Nucleus accumbens (tissue), 56 donors: ENCODE measurements around the gene STX16.

Experiments
- DNase-seq, 56 donors: peaks; one replicate each; lab custom pipeline; 2025; lab: John Stamatoyannopoulos, UW

STX16 gene

GRCh38 chr20:58706975-58707681 is 56.0 kb downstream of the STX16 start:
- DNase-seq, result no peak

DNA sequence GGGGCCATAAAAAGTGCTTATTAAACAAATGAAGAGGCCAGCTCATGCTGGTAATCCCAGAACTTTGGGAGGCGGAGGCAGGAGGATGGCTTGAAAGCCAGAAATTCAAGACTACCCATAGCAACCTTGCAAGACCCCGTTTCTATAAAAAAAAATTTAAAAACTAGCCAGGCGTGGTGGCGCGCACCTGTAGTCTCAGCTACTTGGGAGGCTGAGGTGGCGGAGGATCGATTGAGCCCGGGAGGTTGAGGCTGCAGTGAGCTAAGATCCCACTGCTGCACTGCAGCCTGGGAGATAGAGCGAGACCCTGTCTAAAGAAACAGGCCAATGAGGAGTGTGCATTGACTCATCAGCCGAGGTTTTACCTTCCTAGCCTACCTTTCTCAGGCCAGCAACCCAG is 56.7 kb downstream of the STX16 start:
- no peak for DNase-seq

DNA sequence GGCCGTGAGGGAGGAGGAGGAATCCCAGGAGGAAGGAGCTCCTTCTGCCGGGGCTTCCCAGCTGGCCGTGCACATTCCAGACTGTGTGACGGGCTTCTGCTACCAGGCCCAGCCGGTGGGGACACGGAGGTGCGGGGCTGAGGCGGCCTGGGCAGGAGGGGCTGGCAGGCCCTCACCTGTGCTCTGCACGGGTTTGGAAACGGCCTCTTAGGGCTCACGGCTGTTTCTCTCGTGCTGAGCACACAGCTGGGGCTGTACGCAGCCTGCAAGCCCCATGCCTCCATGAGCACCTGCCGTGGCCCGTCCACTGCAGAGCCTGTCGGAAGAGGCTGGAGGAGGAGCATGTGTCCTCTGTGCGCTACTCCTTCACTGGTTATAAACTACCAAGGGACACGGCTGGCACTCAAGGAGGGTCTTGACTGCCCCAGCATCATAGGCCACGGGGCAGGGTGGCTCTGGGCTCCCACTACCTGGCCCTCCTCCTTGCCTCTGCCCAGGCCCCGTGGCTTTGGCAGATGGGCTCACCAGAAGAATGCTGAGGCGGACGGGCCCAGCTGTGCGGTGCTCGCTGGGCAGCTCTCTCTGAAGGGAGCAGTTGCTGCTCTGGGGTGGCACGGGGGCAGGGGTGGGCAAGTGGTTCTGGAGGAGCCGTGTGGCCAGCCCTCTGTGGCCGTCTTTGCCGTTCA is 57.3 kb downstream of the STX16 start:
- DNase-seq, result no peak

DNA sequence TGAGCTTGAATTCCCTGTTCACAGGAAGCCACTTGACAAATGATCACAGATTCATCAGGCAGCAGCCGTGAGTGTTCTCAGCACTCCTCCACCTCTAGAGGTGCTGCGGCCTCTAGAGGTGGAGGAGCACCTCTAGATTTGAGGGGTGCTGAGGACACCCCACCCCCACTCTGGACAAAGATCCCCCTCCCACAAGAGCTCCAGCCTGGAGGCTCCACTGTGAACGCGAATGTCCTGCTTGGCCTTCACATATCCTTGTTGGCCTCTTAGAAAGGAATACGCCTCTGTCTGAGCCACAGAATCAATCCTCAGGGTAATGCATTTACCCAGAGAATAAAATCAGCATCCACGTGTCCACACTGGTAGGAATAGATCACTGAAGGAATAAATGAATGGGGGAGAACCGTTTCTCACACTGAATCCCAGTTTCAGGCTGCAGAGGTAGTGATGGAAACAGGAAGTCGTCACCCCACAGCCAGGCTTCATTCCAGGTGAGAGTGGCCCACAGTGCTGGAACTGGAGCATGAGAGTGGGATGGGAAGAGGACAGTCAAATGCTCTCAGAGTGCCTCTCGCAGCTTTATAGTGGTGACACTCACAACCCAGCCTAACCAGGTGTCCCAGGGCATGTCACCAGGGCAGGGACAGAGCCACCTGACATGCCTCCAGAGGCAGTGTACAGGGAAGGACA is 58.1 kb downstream of the STX16 start:
- no peak for DNase-seq

DNA sequence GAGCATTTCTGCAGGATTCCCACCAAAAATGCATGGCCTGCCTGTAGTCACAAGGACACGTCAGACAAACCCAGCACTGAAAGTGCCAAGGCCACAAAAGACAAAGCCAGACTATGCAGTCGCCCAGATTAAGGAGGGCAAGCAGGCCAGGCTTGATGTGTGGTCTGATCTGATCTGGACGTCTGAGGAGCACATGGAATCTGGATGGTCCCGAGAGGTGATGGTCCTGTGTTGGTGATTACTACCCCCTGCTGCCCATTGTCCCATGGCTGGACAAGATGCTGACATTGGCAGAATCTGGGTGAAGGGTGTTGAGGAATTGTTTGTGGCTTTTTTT is 58.6 kb downstream of the STX16 start:
- no peak for DNase-seq

DNA sequence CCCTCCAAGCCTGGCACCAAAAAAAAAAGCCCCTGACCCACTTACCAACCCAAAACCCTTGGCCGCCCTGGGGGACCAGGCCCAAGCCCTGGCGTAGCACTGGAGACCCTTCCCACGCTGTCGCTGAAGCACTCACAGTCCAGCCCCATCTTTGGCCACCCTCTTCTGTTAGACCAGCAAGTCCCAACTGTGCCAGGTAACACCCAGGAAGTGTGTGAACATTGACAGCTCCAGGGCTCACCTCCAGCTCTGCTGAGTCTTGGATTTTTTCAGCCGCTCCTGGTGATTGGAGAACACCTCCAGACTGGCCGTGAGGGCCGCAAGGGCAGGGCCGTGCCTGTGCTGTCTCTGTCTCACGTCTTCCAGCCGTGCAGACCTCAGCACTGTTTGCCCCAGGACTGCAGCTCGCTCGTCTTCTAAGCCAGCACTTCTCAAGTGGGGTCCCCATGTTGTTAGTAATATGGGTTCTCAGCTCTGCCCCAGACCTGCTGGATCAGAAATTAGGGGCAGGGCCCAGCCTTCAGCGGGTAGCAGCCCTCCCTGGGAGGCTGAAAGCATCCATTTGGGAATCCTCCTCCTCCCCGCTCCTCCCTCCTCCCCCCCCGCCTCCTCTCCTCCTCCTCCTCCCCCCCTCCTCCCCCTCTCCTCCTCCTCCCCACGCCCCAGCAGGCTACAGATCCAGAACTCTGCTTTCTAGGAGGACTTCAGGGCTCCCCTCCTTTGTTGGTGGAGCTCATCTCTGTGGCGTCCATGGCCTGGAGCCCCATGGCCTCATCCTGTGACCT is 59.6 kb downstream of the STX16 start:
- no peak for DNase-seq

GRCh38 chr20:58711266-58712051 is 60.4 kb downstream of the STX16 start:
- no peak for DNase-seq

DNA sequence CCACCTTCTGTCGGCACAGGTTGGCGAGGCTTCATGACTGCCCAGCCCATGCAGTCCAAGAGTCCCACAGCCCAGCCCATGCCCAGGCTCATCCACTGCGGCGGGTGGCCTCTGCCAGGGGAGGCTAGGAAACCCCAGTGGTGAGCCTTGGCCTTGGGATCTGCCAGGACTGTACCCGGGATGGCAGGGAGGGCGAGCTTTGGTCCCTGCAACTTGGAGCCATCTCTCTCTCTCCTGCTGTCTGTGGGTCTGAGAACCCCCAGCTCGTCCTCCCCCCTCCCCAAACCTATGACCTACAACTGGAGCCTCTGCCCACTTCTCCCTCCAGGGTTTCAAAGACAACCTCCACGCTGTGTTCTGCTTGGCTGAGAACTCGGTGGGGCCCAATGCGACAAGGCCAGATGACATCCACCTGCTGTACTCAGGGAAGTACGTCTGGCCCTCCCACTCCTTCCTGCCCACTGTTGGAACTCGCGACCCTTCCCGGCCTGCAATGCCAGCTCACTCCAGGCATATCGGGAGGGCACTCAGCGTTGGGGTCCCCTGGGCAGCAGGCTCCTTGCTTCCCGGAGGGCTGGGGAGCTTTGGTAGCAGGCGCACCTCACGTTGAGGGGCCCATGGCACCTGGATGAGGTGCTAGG is 61.2 kb downstream of the STX16 start:
- DNase-seq, result no peak

DNA sequence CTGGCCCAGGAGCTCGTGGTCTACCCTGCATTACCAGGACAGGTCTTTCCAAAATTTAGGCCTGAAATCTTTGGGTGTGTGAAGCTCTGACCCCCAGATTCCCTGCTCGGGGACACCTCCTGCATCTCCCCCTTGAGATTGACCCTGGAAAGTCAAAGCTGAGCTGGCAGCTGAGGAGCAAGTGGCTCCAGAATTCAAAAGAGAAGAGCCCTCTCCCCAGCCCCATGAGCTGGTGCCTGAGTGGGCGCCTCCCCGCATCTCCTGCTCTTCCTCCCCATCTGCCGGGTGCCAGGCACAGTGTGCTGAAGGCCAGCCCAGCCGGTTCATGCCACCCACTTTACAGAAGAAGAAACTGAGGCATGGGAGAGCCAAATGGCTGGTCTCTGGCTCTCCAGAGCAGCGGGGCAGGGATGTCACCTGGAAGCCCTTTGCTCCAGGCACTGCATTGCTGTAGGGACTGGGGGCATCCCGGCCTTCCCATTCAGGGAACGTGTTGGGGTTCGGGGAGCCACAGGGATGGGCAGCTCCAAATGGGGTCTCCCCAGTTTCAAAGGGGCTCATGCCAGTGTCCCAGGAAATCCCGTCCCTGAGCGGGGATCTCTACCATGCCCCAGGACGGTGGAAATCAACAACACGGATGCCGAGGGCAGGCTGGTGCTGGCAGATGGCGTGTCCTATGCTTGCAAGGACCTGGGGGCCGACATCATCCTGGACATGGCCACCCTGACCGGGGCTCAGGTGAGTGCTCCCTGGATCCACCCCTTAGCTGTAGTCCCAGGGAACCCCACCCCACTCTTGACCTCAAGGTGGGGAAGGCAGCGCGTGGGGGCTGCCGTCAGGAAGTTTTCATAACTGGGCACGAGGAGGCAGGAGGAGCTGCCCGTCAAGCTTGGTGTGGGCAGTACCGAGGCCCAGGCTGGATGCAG is 62.0 kb downstream of the STX16 start:
- no peak for DNase-seq

- no peak for DNase-seq
Observed at GRCh38 chr20:58713801-58714339, 62.8 kb downstream of the STX16 start.

GRCh38 chr20:58714340-58714922 is 63.3 kb downstream of the STX16 start:
- DNase-seq, result no peak

DNA sequence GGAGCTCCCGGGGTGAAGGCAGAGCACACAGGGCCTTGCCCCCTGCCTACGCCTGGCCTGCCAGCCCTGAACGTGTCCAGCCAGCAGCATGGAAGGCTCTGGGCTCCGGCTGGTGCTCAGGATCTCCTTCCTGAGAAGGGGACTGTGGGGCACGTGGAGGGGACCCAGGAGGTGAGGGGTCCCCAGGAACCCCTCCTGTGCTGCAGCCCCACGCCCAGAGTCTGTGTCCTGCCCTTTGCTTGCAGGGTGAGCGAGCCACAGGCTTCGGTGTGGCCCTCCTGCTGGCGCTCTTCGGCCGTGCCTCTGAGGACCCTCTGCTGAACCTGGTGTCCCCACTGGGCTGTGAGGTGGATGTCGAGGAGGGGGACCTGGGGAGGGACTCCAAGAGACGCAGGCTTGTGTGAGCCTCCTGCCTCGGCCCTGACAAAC is 63.9 kb downstream of the STX16 start:
- no peak for DNase-seq

- DNase-seq, result no peak
Observed at GRCh38 chr20:58715391-58715800, 64.3 kb downstream of the STX16 start.

- DNase-seq, result no peak
Observed at GRCh38 chr20:58715801-58716475, 64.9 kb downstream of the STX16 start.

GRCh38 chr20:58716476-58717277 is 65.6 kb downstream of the STX16 start:
- DNase-seq, result no peak

DNA sequence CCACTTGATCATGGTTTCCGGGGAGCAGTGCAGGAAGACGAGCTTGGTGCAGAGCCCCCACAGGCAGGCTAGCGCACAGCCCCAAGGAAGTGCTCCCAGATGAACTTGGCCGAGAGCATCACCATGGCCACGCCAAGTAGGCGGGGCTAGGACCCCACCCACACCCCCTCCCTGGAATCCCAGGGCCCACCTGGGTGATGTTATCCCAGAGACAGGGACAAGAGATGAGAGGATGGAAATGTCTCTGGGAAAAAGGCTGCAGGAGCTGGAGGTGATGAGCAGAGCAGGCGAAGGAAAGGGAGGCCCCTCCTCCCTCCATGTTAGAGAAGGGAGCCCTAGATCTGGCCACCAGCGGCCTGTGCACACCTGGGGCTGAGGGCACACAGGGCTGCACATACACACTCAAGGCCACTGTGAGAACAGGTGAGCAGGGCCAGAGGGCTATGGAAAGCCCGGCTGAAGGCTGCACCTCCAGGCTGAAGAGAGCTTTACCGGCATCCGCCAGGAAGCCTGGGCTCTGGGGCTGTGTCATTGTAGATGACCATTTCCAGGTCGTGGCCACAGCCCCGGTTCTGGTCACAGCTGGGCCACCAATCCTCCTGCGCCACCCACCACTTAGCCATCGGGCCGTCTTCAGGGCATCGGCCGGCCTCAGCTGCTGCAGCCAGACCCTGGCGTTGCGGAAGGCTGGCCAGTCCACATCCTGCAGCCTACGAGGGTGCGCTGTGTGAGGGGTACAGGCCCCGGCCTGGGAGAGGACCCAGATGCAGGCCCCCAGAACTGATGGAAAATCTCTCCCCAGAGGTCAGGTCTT is 66.4 kb downstream of the STX16 start:
- no peak for DNase-seq
